ENCODE measurements around the gene PGC.

DNA sequence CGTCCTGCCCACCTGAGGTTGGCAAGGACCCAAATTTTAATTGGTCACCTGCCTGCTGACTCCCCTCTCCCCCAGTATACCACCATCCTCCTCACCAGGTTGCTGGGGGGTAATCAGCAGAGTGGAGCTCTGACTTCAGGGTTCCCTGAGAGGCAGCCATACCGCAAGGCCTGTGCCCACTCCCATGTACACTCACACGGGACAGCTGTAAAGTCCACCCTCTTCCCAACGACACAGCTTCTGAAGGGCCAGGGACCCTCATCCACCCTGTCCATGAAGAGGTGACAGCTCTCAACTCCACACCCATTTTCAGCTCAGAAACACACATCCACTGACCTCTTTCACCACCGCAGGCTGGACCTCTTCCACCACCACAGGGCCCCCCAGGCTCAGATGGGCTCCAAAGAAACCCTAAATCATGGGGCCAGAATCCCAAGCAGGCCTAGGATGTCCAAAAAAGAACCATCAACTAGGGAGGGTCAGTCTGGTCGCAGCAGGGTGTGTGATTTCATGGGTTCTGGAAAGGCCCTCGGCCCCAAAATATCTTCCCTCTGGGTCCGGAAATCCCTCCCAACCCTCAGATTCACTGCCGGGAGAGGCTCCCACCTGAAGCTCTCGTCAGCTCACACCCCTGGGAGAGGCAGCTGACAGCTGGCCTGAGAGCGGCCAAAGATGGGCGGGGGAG, 41.7 kb downstream of the PGC start:
- TF ChIP-seq MYC (IDR thresholded peaks at IDR 0.05; ENCODE audit: low read depth, low read length): no peak
- no peak for TF ChIP-seq MYC (CRISPR knock-in tag; IDR thresholded peaks at IDR 0.05; ENCODE audit: borderline replicate concordance, low read depth)
- TF ChIP-seq, protein P1, sequence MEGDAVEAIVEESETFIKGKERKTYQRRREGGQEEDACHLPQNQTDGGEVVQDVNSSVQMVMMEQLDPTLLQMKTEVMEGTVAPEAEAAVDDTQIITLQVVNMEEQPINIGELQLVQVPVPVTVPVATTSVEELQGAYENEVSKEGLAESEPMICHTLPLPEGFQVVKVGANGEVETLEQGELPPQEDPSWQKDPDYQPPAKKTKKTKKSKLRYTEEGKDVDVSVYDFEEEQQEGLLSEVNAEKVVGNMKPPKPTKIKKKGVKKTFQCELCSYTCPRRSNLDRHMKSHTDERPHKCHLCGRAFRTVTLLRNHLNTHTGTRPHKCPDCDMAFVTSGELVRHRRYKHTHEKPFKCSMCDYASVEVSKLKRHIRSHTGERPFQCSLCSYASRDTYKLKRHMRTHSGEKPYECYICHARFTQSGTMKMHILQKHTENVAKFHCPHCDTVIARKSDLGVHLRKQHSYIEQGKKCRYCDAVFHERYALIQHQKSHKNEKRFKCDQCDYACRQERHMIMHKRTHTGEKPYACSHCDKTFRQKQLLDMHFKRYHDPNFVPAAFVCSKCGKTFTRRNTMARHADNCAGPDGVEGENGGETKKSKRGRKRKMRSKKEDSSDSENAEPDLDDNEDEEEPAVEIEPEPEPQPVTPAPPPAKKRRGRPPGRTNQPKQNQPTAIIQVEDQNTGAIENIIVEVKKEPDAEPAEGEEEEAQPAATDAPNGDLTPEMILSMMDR (IDR thresholded peaks at IDR 0.05 in 2 of 3, conservative IDR thresholded peaks at IDR 0.05 in 1 of 3; ENCODE audit: insufficient read depth in 2 of 3, low read depth in 1 of 3, low read length in 3 of 3): no peak
- no peak for TF ChIP-seq EZH2 (IDR thresholded peaks at IDR 0.05; ENCODE audit: borderline replicate concordance, low read depth, low read length)
